ENCODE data around the gene SHISAL1.

Gene SHISAL1

GRCh38 chr22:44311855-44312170 is 938 bp downstream of the SHISAL1 start:
- Histone ChIP-seq H3K79me2 (no peaks in the 10 kb centered on the region), H3K4me2 (ENCODE audit: low read length) (no peak overlapping the region), H3K27me3 (ENCODE audit: control insufficient read depth, insufficient read depth, low read length) (no peaks in the 10 kb centered on the region), H3K4me1 (no peaks in the 10 kb centered on the region), H3K4me3 (ENCODE audit: low read depth, low read length) (no peak overlapping the region), H3K9ac (no peak overlapping the region), H3K27ac (no peak overlapping the region), H3K36me3 (ENCODE audit: control insufficient read depth, insufficient read depth, low read length) (no peaks in the 10 kb centered on the region), H3K9me3 (ENCODE audit: control insufficient read depth, low read length) (no peaks in the 10 kb centered on the region), H2AFZ (no peak overlapping the region)
- TF ChIP-seq CTCF (IDR thresholded peaks at IDR 0.05), result no peak

GRCh38 chr22:44311104-44311854 is 1.5 kb downstream of the SHISAL1 start:
- no peaks in the 10 kb centered on the region for H3K9me3 ChIP-seq (ENCODE audit: control insufficient read depth, low read length)
- no peak overlapping the region for H3K4me3 ChIP-seq (ENCODE audit: low read depth, low read length)
- no peaks in the 10 kb centered on the region for H3K27me3 ChIP-seq (ENCODE audit: control insufficient read depth, insufficient read depth, low read length)
- no peak overlapping the region for H3K27ac ChIP-seq
- H2AFZ ChIP-seq, result no peak overlapping the region
- H3K4me1 ChIP-seq, result no peaks in the 10 kb centered on the region
- no peaks in the 10 kb centered on the region for H3K36me3 ChIP-seq (ENCODE audit: control insufficient read depth, insufficient read depth, low read length)
- no peak overlapping the region for H3K4me2 ChIP-seq (ENCODE audit: low read length)
- H3K79me2 ChIP-seq, result no peaks in the 10 kb centered on the region
- no peak overlapping the region for H3K9ac ChIP-seq
- no peak for TF ChIP-seq CTCF (IDR thresholded peaks at IDR 0.05)

GRCh38 chr22:44309647-44310046 is 3.1 kb downstream of the SHISAL1 start:
- no peaks in the 10 kb centered on the region for H3K27me3 ChIP-seq (ENCODE audit: control insufficient read depth, insufficient read depth, low read length)
- H3K36me3 ChIP-seq (ENCODE audit: control insufficient read depth, insufficient read depth, low read length), result no peaks in the 10 kb centered on the region
- no peak overlapping the region for H3K4me2 ChIP-seq (ENCODE audit: low read length)
- H3K79me2 ChIP-seq, result no peaks in the 10 kb centered on the region
- no peak overlapping the region for H3K4me3 ChIP-seq (ENCODE audit: low read depth, low read length)
- H3K27ac ChIP-seq, result no peak overlapping the region
- TF ChIP-seq CTCF (IDR thresholded peaks at IDR 0.05), result no peak
- H3K9me3 ChIP-seq (ENCODE audit: control insufficient read depth, low read length), result no peaks in the 10 kb centered on the region
- H3K9ac ChIP-seq, result no peak overlapping the region
- H2AFZ ChIP-seq, result no peak overlapping the region
- H3K4me1 ChIP-seq, result no peaks in the 10 kb centered on the region

GRCh38 chr22:44309137-44309536 is 3.6 kb downstream of the SHISAL1 start:
- no peaks in the 10 kb centered on the region for H3K4me1 ChIP-seq

More at GRCh38 chr22:44309137-44309536, 3.6 kb downstream of the SHISAL1 start:
- H3K9me3 ChIP-seq (ENCODE audit: control insufficient read depth, low read length), result no peaks in the 10 kb centered on the region
- no peaks in the 10 kb centered on the region for H3K27me3 ChIP-seq (ENCODE audit: control insufficient read depth, insufficient read depth, low read length)
- no peak overlapping the region for H3K4me3 ChIP-seq (ENCODE audit: low read depth, low read length)
- no peak overlapping the region for H3K9ac ChIP-seq
- no peak overlapping the region for H2AFZ ChIP-seq
- H3K36me3 ChIP-seq (ENCODE audit: control insufficient read depth, insufficient read depth, low read length), result no peaks in the 10 kb centered on the region
- no peak overlapping the region for H3K27ac ChIP-seq
- no peaks in the 10 kb centered on the region for H3K79me2 ChIP-seq
- no peak for TF ChIP-seq CTCF (IDR thresholded peaks at IDR 0.05)
- H3K4me2 ChIP-seq (ENCODE audit: low read length), result no peak overlapping the region
